ENCODE measurements around the gene SLC38A3.

SLC38A3 gene

DNA sequence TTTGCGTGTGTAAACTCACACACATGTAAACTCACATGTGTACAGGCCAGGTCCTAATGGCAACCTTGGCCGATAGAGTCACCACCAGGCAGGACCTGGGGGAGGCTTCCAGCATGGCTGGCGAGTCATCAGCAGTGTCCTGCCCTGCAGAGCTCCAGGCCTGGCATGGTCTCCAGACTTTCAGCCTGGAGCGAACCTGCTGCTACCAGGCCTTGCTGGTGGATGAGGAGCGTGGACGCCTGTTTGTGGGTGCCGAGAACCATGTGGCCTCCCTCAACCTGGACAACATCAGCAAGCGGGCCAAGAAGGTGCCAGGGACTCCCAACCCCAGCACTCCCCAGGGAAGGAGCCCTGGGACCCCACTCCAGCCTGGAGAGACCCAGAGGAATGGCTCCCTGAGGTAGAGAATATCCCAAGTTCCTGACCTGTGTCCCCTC lies 64.9 kb downstream of the SLC38A3 start:
- peak in 1 of 2 donors; percentile 49 for DNase-seq (ENCODE audit: low read depth in 2 of 2)
- no peak overlapping the region for H3K4me3 ChIP-seq (replicated peaks in 1 of 2; ENCODE audit: low read depth in 2 of 2, low read length in 2 of 2)
- TF ChIP-seq, protein P1, sequence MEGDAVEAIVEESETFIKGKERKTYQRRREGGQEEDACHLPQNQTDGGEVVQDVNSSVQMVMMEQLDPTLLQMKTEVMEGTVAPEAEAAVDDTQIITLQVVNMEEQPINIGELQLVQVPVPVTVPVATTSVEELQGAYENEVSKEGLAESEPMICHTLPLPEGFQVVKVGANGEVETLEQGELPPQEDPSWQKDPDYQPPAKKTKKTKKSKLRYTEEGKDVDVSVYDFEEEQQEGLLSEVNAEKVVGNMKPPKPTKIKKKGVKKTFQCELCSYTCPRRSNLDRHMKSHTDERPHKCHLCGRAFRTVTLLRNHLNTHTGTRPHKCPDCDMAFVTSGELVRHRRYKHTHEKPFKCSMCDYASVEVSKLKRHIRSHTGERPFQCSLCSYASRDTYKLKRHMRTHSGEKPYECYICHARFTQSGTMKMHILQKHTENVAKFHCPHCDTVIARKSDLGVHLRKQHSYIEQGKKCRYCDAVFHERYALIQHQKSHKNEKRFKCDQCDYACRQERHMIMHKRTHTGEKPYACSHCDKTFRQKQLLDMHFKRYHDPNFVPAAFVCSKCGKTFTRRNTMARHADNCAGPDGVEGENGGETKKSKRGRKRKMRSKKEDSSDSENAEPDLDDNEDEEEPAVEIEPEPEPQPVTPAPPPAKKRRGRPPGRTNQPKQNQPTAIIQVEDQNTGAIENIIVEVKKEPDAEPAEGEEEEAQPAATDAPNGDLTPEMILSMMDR (IDR thresholded peaks at IDR 0.05; ENCODE audit: low read depth, low read length) = no peak

- TF ChIP-seq, protein P1 (IDR thresholded peaks at IDR 0.05; ENCODE audit: low read depth, low read length) = no peak
- no peak for DNase-seq (ENCODE audit: low read depth in 2 of 2)
- H3K4me3 ChIP-seq (replicated peaks in 1 of 2; ENCODE audit: low read depth in 2 of 2, low read length in 2 of 2) = no peak overlapping the region
Measured at GRCh38 chr3:50270422-50271224, 65.6 kb downstream of the SLC38A3 start.

Measured in cardiac fibroblast (primary cell).